GM12878 (cell line): Measurements from ENCODE around the gene RSF1. TPM values are rescaled to one million over a fixed set of nuclear protein-coding genes. Genes with fewer than 3 reads are reported as not detected.

Experiments used
- ATAC-seq: fragments of 200-7000 bp; cut with Tn5 transposase; 3 replicates; pipeline ENCODE4 v1.9.1; 2020; ENCODE audit warnings: mild to moderate bottlenecking, moderate library complexity
- BruUV-seq: library from RNA; stranded (reverse); fragments of 400-500 nt; replicated peaks from 2 replicates; lab custom pipeline; 2021; lab: Mats Ljungman, UMichigan
- CTCF ChIA-PET: fragments of 300-600 bp; sonication (Branson Sonifier 250); formaldehyde crosslinking; extraction: SDS; loops from one replicate; lab custom pipeline; 2021; ENCODE audit warnings: inconsistent platforms; lab: Yijun Ruan, JAX
- POLR2A ChIA-PET: fragments of 350-600 bp; formaldehyde crosslinking; extraction: SDS; loops from one replicate; lab custom pipeline; 2021; ENCODE audit warnings: inconsistent platforms; lab: Charles Lee
- RAD21 ChIA-PET: fragments of 300-600 bp; sonication (Branson Sonifier 250); formaldehyde crosslinking; loops from one replicate; lab custom pipeline; 2023; ENCODE audit warnings: antibody characterized with exemption; ENCODE audit not compliant: unreplicated experiment; lab: Charles Lee
- SMC1A ChIA-PET: fragments of 300-600 bp; sonication (Branson Sonifier 250); formaldehyde crosslinking; loops from one replicate; lab custom pipeline; 2023; ENCODE audit not compliant: unreplicated experiment, uncharacterized antibody; lab: Charles Lee
- DNase-seq: peaks from one replicate; pipeline ENCODE4 v3.0.0-alpha.2; 2011; ENCODE audit warnings: low read depth, low spot score
- FAIRE-seq: peaks from 3 replicates; lab custom pipeline; 2011; peaks lifted over from hg19 to GRCh38; lab: Jason Lieb, UNC
- H2AFZ ChIP-seq: 2 replicates; pipeline ENCODE4 v1.6.0; 2011; ENCODE audit warnings: low read depth, low read length, control low read depth; ENCODE audit not compliant: control insufficient read depth
- H3K27ac ChIP-seq: 2 replicates; pipeline ENCODE4 v1.5.1; 2011; ENCODE audit warnings: control low read depth; ENCODE audit not compliant: control insufficient read depth, insufficient read depth
- H3K27me3 ChIP-seq, 2 experiments: replicated peaks in 1 of 2; 2 replicates each; pipeline versions ENCODE4 v1.6.0 to v1.6.1; 2011; ENCODE audit warnings: low read length in 1 of 2; ENCODE audit not compliant: control insufficient read depth in 2 of 2, insufficient read depth in 2 of 2
- H3K36me3 ChIP-seq, 2 experiments: 2 replicates each; pipeline ENCODE4 v1.5.1; 2011; ENCODE audit warnings: low read length in 1 of 2; ENCODE audit not compliant: control insufficient read depth in 2 of 2, insufficient read depth in 2 of 2
- H3K4me1 ChIP-seq: 2 replicates; pipeline ENCODE4 v1.6.1; 2011; ENCODE audit warnings: mild to moderate bottlenecking, low read length, moderate library complexity, mixed read lengths; ENCODE audit not compliant: control insufficient read depth, insufficient read depth
- H3K4me2 ChIP-seq: 2 replicates; pipeline ENCODE4 v1.6.0; 2011; ENCODE audit warnings: control low read depth; ENCODE audit not compliant: control insufficient read depth, insufficient read depth
- H3K4me3 ChIP-seq: fragments of 200-600 bp; sonication (generic); 2 replicates; pipeline ENCODE4 v1.5.1; 2016
- H3K79me2 ChIP-seq: 2 replicates; pipeline ENCODE4 v1.6.0; 2011; ENCODE audit warnings: low read length; ENCODE audit not compliant: control insufficient read depth, insufficient read depth
- H3K9ac ChIP-seq: 2 replicates; pipeline ENCODE4 v1.8.0; 2011; ENCODE audit warnings: low read length, control low read depth, mixed read lengths; ENCODE audit not compliant: control insufficient read depth, insufficient read depth
- H3K9me3 ChIP-seq: replicated peaks from 3 replicates; pipeline ENCODE4 v1.5.1; 2011; ENCODE audit warnings: mild to moderate bottlenecking, low read length; ENCODE audit not compliant: control insufficient read depth, insufficient read depth
- H4K20me1 ChIP-seq: 2 replicates; pipeline ENCODE4 v1.6.0; 2011; ENCODE audit not compliant: control insufficient read depth, insufficient read depth
- ASH2L ChIP-seq: fragments of 300-600, 200-600 bp; sonication (generic); IDR thresholded peaks from 2 replicates; pipeline ENCODE4 v1.6.1; 2017; ENCODE audit warnings: low read depth, mild to moderate bottlenecking, borderline replicate concordance
- CEBPZ ChIP-seq: fragments of 150-350 bp; IDR thresholded peaks from 2 replicates; pipeline ENCODE4 v1.6.1; 2016; ENCODE audit warnings: low read depth, low read length
- CHD2 ChIP-seq: IDR thresholded peaks from 2 replicates; pipeline ENCODE4 v1.6.1; 2011; ENCODE audit warnings: low read depth, low read length, improper control_type of control experiment, borderline replicate concordance
- MEF2B ChIP-seq: fragments of 450-650 bp; IDR thresholded peaks from 2 replicates; pipeline ENCODE4 v1.6.1; 2018; ENCODE audit warnings: mild to moderate bottlenecking, moderate library complexity; ENCODE audit not compliant: partially characterized antibody, poor library complexity, severe bottlenecking
- MTA2 ChIP-seq: fragments of 450-650 bp; IDR thresholded peaks from 2 replicates; pipeline ENCODE4 v1.6.1; 2016; ENCODE audit warnings: low read depth, mild to moderate bottlenecking, moderate library complexity
- POU2F2 ChIP-seq: IDR thresholded peaks from 3 replicates; pipeline ENCODE4 v1.6.1; 2011; ENCODE audit warnings: low read depth, mild to moderate bottlenecking, low read length, borderline replicate concordance
- ZBTB33 ChIP-seq: fragments of 450-650 bp; IDR thresholded peaks from 2 replicates; pipeline ENCODE4 v1.6.1; 2017; ENCODE audit warnings: mild to moderate bottlenecking
- ZNF274 ChIP-seq: IDR thresholded peaks from one replicate; pipeline ENCODE4 v1.8.0; 2011; ENCODE audit not compliant: insufficient read length, insufficient read depth
- ZNF592 ChIP-seq: fragments of 450-650 bp; IDR thresholded peaks from 2 replicates; pipeline ENCODE4 v1.6.1; 2017; ENCODE audit warnings: mild to moderate bottlenecking, moderate library complexity
- WGBS: methylation state at CpG from one replicate; pipeline ENCODE4 v1.1.6; 2016; ENCODE audit warnings: low lambda C conversion rate; ENCODE audit not compliant: insufficient replicate concordance, insufficient coverage; ENCODE audit errors: missing lambda C conversion rate; 5-methylcytosine and 5-hydroxymethylcytosine counted together
- in situ Hi-C: fragments of 300-500 bp; cut with MboI; formaldehyde crosslinking; loops from 9 replicates; pipeline ENCODE4 v1.14.3; 2018; ENCODE audit warnings: mixed read lengths
- intact Hi-C: fragments of 100-400 bp; cut with micrococcal nuclease; formaldehyde crosslinking; loops from one replicate; pipeline ENCODE4 v1.14.2; 2022; ENCODE audit not compliant: unreplicated experiment
- polyA plus RNA-seq, 11 experiments: library from polyadenylated mRNA; depleted of rRNA in 4 of 11; unstranded in 6 of 11; stranded (reverse) in 5 of 11; fragments of >200 nt; fragmentation: Nextera tagmentation in 4 of 11; fragmentation: Illumina TruSeq in 1 of 11; extraction: Ambion mirVana in 4 of 11; extraction: Trizol in 1 of 11; gene quantifications; 1 replicate in 1 of 11; 2 replicates in 10 of 11; pipeline versions ENCODE4 v1.2.1 to v1.2.3, GENCODE V29; 2011 to 2016; ENCODE audit warnings: inconsistent platforms in 2 of 11, missing spikeins in 2 of 11, low read depth in 1 of 11
- total RNA-seq, 4 experiments: library from RNA; depleted of rRNA in 3 of 4; stranded (reverse); fragments of >200 nt in 3 of 4; fragmentation: Illumina TruSeq in 1 of 4; extraction: Trizol in 1 of 4; gene quantifications; 2 replicates each; pipeline versions ENCODE4 v1.2.1 to v1.2.3, GENCODE V29; 2013 to 2021

RSF1 gene
- total and polyA plus RNA-seq, 10 of the 15 experiments (the other 5 are each of a cell fraction or from before 2014, with no cell fraction given), result 9.0 to 45.3 (median 30.0) TPM

- RAD21 ChIA-PET, result no interaction called here
- Histone ChIP-seq H4K20me1 (no peaks in the 10 kb centered on the region), H3K9me3 (peaks cover 9% of the 10 kb centered on the region; the same call in 2 of the 3 replicates), H3K27ac (no peak overlapping the region), H3K4me2 (no peak overlapping the region), H3K79me2 (no peaks in the 10 kb centered on the region), H3K4me1 (no peaks in the 10 kb centered on the region), H3K9ac (no peak overlapping the region), H3K36me3 (peaks cover 0 to 16% of the 10 kb centered on the region in 2 experiments; a peak in 3 of 4 replicates), H3K27me3 (no peaks in the 10 kb centered on the region), H3K4me3 (no peak overlapping the region), H2AFZ (no peak overlapping the region)
- SMC1A ChIA-PET, result no interaction called here
- WGBS, result 100% methylated on average over 2 of the region's 2 CpGs
- ATAC-seq (no peak), DNase-seq (no peak), FAIRE-seq (no peak)
- CTCF ChIA-PET, result interaction anchor here (0.5 kb wide), 1 partner anchor 22 kb away, joined by 3 read pairs; no protein-coding TSS in a partner anchor
- TF ChIP-seq ASH2L, result no peak
- no peak for TF ChIP-seq ZBTB33
- no peak for TF ChIP-seq MTA2
- no peak for TF ChIP-seq MEF2B
- no peak for TF ChIP-seq ZNF274
- TF ChIP-seq CEBPZ, result no peak
- TF ChIP-seq CHD2, result no peak
- no peak for TF ChIP-seq POU2F2
- TF ChIP-seq ZNF592, result no peak
- in situ Hi-C loops, result no loop called here
- BruUV-seq, result no TSS peak
- POLR2A ChIA-PET, result no interaction called here
- intact Hi-C loops, result no loop called here
Observed at GRCh38 chr11:77736473-77736872, 84.0 kb downstream of the RSF1 start.
